Thoracic aorta (tissue), 2 donors: ENCODE measurements around the gene LBHD2. TPM values are rescaled to one million over a fixed set of nuclear protein-coding genes. Genes with fewer than 3 reads are reported as not detected.

Experiments used
- ATAC-seq: fragments of 150-250 bp; one replicate; pipeline ENCODE4 v1.8.0; 2017; ENCODE audit warnings: low read depth; ENCODE audit not compliant: insufficient number of reproducible peaks, low FRiP score
- DNase-seq: peaks from one replicate; pipeline ENCODE4 v3.0.0-alpha.2; 2020; ENCODE audit warnings: low spot score
- H3K27ac ChIP-seq, 2 donors: fragments of 200-600 bp; sonication (generic); 1 replicate in 1 of 2; 2 replicates in 1 of 2; pipeline ENCODE4 v1.5.1; 2016; ENCODE audit warnings: mild to moderate bottlenecking in 2 of 2, moderate library complexity in 2 of 2
- H3K27me3 ChIP-seq: fragments of 200-600 bp; sonication (generic); replicated peaks from 2 replicates; pipeline ENCODE4 v1.6.0; 2016; ENCODE audit warnings: mild to moderate bottlenecking; ENCODE audit not compliant: insufficient read depth
- H3K36me3 ChIP-seq: fragments of 200-600 bp; sonication (generic); one replicate; pipeline ENCODE4 v1.5.1; 2016
- H3K4me1 ChIP-seq, 2 donors: fragments of 200-600 bp; sonication (generic); 1 replicate in 1 of 2; 2 replicates in 1 of 2; pipeline versions ENCODE4 v1.5.1 to v1.6.0; 2016; ENCODE audit warnings: low read depth in 2 of 2, mild to moderate bottlenecking in 1 of 2; ENCODE audit not compliant: control insufficient read depth in 1 of 2
- H3K4me3 ChIP-seq: fragments of 200-600 bp; sonication (generic); 2 replicates; pipeline ENCODE4 v1.5.1; 2016; ENCODE audit warnings: mild to moderate bottlenecking
- H3K9me3 ChIP-seq: fragments of 200-600 bp; sonication (generic); 2 replicates; pipeline ENCODE4 v1.5.1; 2016
- CTCF ChIP-seq: fragments of 200-600 bp; sonication (generic); IDR thresholded peaks from one replicate; pipeline ENCODE4 v1.5.1; 2019; ENCODE audit warnings: antibody characterized with exemption
- total RNA-seq, 2 donors: library from RNA; depleted of rRNA; stranded (reverse); fragments of >200 nt; gene quantifications; one replicate each; pipeline versions ENCODE4 v1.1.0 to v1.2.3, GENCODE V29; 2016

LBHD2 gene
- total RNA-seq, 2 donors from 2014 or later = not detected

- no peak overlapping the region for H3K27ac ChIP-seq
- no peaks in the 10 kb centered on the region for H3K9me3 ChIP-seq
- peaks cover 2 to 4% of the 10 kb centered on the region in 2 donors for H3K4me1 ChIP-seq
- DNase-seq = no peak
- H3K27me3 ChIP-seq = no peaks in the 10 kb centered on the region
- no peak for TF ChIP-seq CTCF
- no peaks in the 10 kb centered on the region for H3K36me3 ChIP-seq
- no peak for ATAC-seq
- H3K4me3 ChIP-seq = no peak overlapping the region
These were observed 49.5 kb downstream of the LBHD2 start for GRCh38 chr14:103133210-103134140.

GRCh38 chr14:103134405-103134804 is 50.4 kb downstream of the LBHD2 start:
- Histone ChIP-seq H3K4me3 (no peak overlapping the region), H3K9me3 (no peaks in the 10 kb centered on the region), H3K27ac (no peak overlapping the region), H3K36me3 (no peaks in the 10 kb centered on the region), H3K4me1 (peaks cover 6 to 14% of the 10 kb centered on the region in 2 donors), H3K27me3 (no peaks in the 10 kb centered on the region)
- DNase-seq = no peak
- ATAC-seq = no peak
- no peak for TF ChIP-seq CTCF

GRCh38 chr14:103134919-103135318 is 50.9 kb downstream of the LBHD2 start:
- ATAC-seq (no peak), DNase-seq (no peak)
- TF ChIP-seq CTCF = no peak
- H3K9me3 ChIP-seq = no peaks in the 10 kb centered on the region
- no peak overlapping the region for H3K27ac ChIP-seq
- H3K4me3 ChIP-seq = no peak overlapping the region
- H3K4me1 ChIP-seq = peaks cover 6 to 14% of the 10 kb centered on the region in 2 donors
- no peaks in the 10 kb centered on the region for H3K36me3 ChIP-seq
- H3K27me3 ChIP-seq = no peaks in the 10 kb centered on the region

- Histone ChIP-seq H3K27me3 (no peaks in the 10 kb centered on the region), H3K4me1 (peaks cover 6 to 14% of the 10 kb centered on the region in 2 donors), H3K27ac (no peak overlapping the region), H3K9me3 (no peaks in the 10 kb centered on the region), H3K4me3 (no peak overlapping the region), H3K36me3 (no peaks in the 10 kb centered on the region)
- no peak for ATAC-seq
- no peak for DNase-seq
- TF ChIP-seq CTCF = no peak
These were observed 51.6 kb downstream of the LBHD2 start for GRCh38 chr14:103135333-103136260.
